Left cardiac atrium (tissue), 4 donors: ENCODE data around the gene AKAP12. TPM values are rescaled to one million over a fixed set of nuclear protein-coding genes. Genes with fewer than 3 reads are reported as not detected.

ENCODE experiments used
- ATAC-seq, 2 donors: fragments of 200-7000 bp; cut with Tn5 transposase; one replicate each; pipeline ENCODE4 v1.9.1; 2020; ENCODE audit warnings: mild to moderate bottlenecking in 2 of 2, moderate library complexity in 2 of 2
- DNase-seq: peaks from one replicate; pipeline ENCODE4 v3.0.0-alpha.2; 2020
- intact Hi-C, 2 donors: fragments of 100-400 bp; cut with DNase I; formaldehyde crosslinking; loops; one replicate each; pipeline versions ENCODE4 v1.14.1 to v1.15.1; 2022 to 2023
- total RNA-seq, 2 donors: library from RNA; stranded (reverse); fragmentation: NEBNext Ultra II Directional; extraction: Animal tissue kit (Norgen Biotek cat#: 25700); gene quantifications; one replicate each; pipeline ENCODE4 v1.2.1, GENCODE V29; 2021
- donor health status: DM: no; HTN: yes; CAD: no.
- donor health status: DM: no; HTN: yes; CAD: no; lungs with severe emphysema.
- donor health status: DM: yes; HTN: yes; CAD: no.
- donor health status: Dilated cardiomyopathy.

Gene AKAP12
- total RNA-seq, 2 donors from 2014 or later = 44.9 to 60.1 TPM

DNA sequence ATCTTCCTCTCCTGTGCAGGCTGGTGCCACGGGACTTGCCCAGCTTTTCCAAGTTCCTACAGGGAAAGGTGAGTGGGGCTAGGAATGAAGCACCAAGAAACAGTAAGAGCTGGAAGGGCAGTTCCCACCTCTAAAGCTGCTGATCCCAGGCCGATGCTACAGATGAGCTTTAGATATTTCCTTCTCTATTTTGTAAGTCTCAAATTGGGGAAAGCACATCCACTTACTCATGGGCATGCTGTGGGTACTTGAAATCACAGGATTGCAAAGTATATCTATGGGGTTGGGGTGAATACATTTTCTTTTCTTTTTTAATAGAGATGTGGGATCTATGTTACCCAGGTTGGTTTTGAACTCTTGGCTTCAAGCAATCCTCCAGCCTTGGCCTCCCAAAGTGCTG lies 148.5 kb downstream of the AKAP12 start:
- no peak for ATAC-seq
- intact Hi-C loops = no loop called here

GRCh38 chr6:151388997-151389617 lies 149.3 kb downstream of the AKAP12 start:
- no peak for DNase-seq
- no peak for ATAC-seq
- intact Hi-C loops = no loop called here

More for the DNA sequence above, 148.5 kb downstream of the AKAP12 start:
- DNase-seq = no peak

- DNase-seq (peak; percentile 68), ATAC-seq (peak in 1 of 2 donors; percentile 34)
- intact Hi-C loops = loop anchor here in 1 of 2 donors (5.0 kb wide), 1 partner anchor 58 kb away; no protein-coding TSS in a partner anchor
Observed at GRCh38 chr6:151389618-151390275, 150.0 kb downstream of the AKAP12 start.

DNA sequence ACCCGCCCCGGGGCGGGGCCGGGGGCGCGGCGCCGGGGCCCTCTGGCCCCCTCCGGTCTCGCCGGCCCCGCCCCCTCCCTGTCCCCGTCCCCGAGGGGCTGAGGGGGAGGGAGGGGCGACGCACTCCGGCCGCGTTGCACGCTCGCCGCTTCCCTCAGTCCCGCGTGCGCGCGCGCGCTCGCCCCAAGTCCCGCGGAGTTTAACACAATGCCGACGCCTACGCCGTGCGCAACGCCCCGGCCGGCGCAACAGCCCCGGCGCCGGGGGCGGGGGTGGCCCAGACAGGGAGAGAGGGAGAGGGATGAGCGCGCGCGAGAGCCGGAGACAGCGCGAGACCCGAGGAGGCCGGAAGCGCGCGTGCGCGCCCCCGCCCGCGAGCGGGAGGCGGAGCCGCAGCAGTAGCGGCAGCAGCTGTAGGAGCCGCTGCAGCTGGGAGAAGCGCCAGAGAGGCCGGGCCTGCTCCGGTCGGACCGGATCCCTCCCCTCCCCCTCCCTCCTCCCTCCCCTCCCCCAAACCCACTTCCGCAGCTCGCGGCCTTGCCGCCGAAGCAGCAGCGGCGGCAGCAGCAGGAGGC lies 150.6 kb downstream of the AKAP12 start:
- intact Hi-C loops = loop anchor here in 1 of 2 donors (5.0 kb wide), 1 partner anchor 57 kb away; no protein-coding TSS in a partner anchor
- DNase-seq = peak; percentile 98
- ATAC-seq = peak; percentile 92

DNA sequence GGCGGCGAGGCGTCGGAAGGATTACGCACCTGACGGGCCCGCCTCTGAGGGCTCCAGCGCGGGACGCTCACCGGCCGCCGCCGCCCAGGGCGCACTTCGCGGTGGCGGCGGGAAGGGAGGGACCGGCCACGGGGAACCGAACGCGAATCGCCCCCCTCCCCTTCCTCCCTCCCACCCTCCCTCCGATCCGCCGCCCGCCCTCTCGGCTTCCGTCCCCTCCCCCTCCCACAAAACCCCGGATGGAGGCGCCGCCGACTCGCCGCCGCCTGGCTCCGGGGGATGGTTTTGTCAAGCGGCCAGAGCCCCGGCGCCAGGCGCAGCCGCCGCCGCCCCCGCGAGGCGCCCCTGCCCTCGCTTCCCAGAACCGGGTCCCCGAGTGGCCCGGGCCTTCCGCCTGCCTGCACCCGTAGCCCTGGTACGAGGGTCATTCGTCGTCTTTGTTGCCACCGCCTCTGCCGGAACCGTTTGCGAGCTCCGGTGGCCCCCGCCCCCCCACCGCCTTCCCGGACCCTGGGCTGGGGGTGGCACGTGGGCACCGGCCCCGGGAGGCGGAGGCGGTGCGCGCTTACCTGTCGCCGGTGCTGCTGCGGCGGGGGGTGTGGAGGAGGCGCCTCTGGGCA lies 151.2 kb downstream of the AKAP12 start:
- ATAC-seq = peak; percentile 51 to 56
- peak; percentile 84 for DNase-seq
- intact Hi-C loops = loop anchor here in 1 of 2 donors (5.0 kb wide), 1 partner anchor 56 kb away; no protein-coding TSS in a partner anchor

GRCh38 chr6:151391471-151392413 lies 152.0 kb downstream of the AKAP12 start, which contains the start of gene ZBTB2:
TSS of gene ZBTB2 (minus strand) at chr6:151391559. CDS start at chr6:151373637, 17,922 bp downstream.
- intact Hi-C loops = loop anchor here in 1 of 2 donors (5.0 kb wide), 1 partner anchor 56 kb away; no protein-coding TSS in a partner anchor
- DNase-seq (peak; percentile 73), ATAC-seq (peak; percentile 7 to 8)

DNA sequence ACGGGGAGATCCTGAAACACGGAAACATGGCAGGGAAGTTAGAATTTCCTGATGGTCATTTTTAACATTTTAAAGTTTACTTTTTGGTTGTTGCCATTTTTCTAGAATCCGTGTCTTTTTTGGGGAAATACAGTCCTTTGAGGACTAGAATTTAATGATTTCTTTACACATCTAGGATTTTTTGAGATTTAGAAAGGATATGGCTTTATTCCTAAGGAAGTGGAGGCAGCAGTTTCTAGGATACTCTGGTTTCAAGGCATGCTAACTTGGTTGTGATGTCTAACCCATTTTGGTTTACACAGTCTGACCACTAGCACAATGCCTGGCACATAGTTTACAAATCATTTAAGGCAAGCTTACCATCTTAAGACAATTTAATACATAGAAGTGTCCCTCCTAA lies 152.7 kb downstream of the AKAP12 start:
- intact Hi-C loops = loop anchor here in 1 of 2 donors (5.0 kb wide), 1 partner anchor 55 kb away; no protein-coding TSS in a partner anchor
- ATAC-seq = no peak
- DNase-seq = no peak

GRCh38 chr6:151393410-151393809 lies 153.6 kb downstream of the AKAP12 start:
- intact Hi-C loops = loop anchor here in 1 of 2 donors (5.0 kb wide), 1 partner anchor 54 kb away; no protein-coding TSS in a partner anchor
- ATAC-seq (no peak), DNase-seq (no peak)

GRCh38 chr6:151399679-151400078 lies 159.9 kb downstream of the AKAP12 start:
- ATAC-seq = no peak
- DNase-seq = no peak
- intact Hi-C loops = no loop called here

- ATAC-seq (no peak), DNase-seq (no peak)
- intact Hi-C loops = no loop called here
Observed at GRCh38 chr6:151400473-151400872, 160.7 kb downstream of the AKAP12 start.

DNA sequence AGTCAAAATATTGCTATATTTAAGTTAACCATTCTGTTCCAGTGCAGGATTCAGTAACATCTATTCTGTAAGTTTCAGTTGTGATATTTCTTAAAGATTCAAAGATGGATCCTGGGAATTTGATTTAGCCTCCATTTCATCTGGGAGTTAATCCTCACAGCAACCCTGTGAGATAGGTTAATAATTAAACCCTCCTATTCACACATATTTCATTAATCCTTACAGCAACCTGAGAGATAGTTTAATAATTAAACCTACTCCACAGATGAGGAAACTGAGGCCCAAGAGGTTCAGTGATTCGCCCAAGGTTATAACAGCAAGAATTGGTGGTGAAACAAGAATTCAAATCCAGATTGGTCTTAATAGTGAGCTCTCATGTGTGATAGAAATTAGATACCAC lies 162.5 kb downstream of the AKAP12 start:
- no peak for DNase-seq
- ATAC-seq = no peak
- intact Hi-C loops = no loop called here

GRCh38 chr6:151403919-151404308 lies 164.1 kb downstream of the AKAP12 start:
- DNase-seq = no peak
- no peak for ATAC-seq
- intact Hi-C loops = no loop called here

Other genes starting within 250 kb of the AKAP12 start
- gene ZBTB2, start 151.6 kb downstream of the AKAP12 start, total RNA-seq = 1 to 10 TPM; 4.2 to 6.6 TPM
- gene RMND1, start 212.2 kb downstream of the AKAP12 start, total RNA-seq = 10 to 100 TPM in 1 of 2 donors, 1 to 10 TPM in 1; 9.5 to 13.0 TPM